ENCODE data around the gene CELF4.
"Not testable (repeated sequence)": the region's sequence is repeated elsewhere in the genome, so short reads cannot be mapped to it uniquely, and the experiment has no call there.

The CELF4 gene

DNA sequence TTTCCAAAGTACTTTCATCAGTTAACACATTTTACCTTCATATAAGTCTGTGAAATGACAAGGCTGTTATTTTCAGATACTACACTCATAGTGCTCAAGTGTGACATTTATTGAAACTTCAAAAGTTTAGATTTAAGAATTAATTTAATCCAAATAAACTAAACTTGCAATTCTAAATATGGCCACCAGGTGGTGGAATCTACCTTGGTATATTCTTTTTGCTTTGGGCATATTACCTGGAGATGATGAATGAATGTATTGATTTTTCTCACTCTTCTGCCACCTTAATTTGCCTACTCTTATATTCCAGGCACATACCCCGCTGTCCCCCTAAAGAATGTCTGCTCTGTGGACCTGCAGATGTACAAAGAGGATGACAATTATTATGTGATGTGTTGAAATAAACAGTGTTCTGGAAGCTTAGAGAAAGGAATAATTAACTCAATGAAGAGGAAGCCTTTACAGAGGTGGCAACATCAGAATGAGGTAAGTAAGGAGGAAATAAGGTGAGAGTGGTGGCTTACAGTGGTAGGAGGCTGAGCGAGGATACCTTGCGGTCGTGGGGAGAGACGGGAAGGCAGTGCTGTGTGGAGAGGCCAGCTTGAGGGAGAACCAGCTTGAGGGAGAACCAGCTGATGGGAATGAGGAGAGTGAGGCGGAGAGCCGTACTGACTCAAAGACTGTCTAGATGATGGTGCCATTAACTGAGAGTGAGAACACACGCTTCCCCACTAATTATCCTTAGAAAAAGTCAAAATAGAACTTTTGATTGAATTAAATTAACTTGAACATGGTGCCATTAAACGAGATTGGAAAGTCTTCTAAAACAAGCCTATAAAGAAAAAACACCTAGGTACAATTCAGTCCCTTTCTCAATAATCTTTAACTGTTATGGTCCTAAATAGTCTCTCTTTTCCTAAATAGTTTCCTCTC lies 179.5 kb downstream of the CELF4 start:
- no peak for DNase-seq

DNA sequence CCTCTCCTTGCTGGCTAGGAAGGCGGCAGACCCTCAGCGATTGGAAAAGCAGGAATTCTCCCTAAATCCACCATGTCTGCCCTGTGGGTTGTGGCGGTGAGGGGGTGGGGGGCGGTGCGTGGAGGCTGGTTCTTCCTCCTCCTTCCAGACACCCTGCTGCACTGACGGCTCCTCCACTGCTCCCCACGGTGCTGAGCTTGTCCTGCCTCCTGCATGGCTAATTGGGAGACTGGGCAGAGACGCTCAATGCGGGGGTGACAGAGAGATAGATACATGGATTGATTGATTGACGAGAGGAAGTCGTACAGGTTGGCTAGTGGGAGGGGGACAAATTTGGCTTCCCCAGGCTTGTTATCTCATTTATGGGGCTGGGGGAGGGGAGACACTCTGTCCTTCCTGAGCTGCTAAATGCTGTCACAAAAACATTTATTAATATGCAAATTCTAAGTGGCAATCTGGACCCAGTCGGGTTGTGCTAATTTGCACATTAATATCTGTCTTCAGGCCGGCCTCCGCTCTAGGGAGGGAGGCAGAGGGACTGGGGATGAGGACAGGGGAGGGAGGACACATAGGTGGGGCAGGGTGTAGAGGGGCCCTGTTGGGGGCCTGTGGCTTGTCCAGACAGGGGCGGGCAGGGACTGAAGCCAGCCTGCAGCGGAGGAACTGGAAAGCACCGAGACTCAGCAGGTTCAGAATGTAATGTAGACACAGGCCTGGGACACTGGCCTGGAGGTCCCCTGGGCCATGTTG lies 181.6 kb downstream of the CELF4 start:
- no peak for DNase-seq

DNA sequence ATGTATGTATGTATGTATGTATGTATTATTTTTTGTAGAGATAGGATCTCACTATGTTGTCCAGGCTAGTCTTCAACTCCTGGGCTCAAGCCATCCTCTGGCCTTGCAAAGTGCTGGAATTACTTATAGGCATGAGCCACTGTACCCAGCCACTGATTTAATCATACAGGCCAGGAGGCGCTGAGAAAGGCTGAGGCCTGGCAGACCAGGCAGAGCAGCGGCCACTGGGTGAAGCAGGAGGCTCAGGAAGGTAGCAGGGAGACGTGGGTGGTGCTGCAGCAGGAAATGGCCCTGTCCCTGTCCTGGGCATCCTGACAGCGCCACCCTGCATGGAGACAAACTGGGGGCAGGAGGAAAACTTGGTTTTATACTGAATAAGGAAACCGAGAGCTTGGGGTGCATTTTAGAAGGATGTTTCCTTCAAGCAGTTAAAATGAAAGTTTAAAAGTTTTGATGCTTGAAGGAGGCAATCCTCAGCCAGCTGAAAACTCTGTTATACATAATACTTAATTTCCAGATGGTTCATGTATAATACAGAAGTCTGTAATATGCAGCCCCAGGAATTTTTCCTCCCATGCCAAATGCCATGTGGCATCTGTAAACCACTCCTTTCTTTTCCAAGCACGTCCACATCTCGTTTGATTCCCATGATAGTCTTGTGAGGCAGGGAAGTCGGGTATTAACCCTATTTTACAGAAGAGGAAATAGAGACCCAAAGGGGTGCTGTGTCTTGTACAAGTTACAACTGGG lies 182.4 kb downstream of the CELF4 start:
- no peak for DNase-seq

DNA sequence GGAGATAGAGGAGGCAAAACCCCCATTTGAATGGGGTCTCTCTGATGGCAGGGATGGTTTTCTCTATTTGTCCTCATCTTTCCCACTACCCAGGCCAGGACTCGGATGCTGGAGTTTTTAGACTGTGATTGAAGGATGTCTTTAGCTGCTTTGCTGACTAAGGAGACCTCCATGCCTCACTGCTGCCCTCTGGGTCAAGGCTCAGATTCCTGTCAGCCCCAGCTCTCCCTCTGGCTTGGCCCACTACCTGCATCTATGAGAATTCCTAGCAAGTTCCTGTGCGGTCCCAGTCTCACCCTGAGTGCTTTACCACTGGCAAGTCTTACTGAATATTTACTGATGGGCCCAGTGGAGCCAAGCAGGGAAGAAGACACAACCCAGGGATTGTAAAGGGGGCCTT lies 184.0 kb downstream of the CELF4 start:
- DNase-seq = no peak

DNA sequence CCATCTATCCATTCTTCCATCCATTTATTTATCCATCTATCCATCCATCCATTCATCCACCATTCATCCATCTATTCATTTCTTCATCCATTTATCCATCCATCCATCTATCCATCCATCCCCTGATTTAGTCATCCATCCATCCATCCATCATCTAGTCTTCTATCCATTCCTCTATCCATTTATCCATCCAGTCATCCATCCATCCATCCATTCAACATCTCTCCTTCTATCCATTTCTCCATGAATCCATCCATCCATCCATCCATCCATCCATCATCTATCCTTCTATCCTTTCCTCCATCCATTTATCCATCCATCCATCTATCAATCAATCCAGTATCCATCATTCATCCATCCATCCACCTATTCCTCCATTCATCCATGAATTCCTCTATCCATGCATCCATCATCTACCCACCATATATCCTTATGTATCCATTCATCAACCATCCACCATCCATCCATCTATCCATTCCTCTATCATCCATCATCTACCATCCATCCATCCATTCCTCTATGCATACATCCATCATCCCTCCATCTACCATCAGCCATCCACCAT lies 185.0 kb downstream of the CELF4 start:
- no peak for DNase-seq

DNA sequence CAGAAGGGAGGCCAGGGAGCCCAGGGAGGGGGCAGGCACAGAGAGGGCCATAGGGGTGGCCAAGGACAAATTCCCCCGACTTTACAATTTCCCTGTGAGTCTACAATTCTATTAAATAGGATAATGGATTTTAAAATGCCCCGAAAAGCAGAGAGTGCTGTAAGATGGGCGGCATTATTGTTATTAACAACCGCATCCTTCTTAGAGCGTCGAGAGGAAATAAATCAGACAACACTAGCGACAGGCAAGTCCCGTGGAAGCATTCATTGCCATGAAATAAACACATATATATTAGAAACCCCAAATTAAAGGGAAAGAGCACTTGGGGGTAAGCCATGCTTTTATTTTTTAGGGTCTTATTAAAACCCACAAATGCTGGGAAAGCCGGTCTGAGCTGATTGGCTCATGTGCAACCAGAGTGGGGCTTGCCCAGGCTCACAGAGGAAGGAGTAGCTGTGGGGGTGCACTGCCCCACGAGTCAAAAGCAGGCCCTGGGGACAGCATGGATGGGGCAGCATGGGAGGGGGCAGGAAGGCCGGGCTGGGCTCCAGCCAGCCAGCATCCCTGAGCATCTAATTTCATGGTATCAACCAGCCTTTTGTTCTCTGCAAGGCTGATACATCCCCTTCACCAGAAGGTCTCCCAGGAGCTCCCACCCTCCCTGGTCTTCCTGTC lies 187.1 kb downstream of the CELF4 start:
- no peak for DNase-seq

DNA sequence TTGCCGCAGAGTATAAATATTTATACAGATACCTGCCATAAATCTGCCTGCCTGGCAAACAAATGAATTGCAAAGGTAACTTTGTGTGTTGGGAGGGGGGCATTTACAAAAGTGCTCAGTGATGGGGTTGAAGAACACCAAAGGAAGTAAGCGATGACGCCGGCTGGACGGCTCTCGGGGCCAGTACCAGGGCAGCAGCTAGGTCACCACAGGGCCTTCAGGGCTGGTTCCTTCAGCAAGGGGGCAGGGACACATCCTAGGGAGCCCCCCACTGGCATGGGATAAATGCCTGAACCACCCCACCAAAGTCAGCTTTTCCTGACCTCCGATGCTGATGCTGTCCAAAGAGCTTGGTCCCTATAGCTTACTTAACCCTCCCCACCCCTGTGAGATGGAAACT lies 190.4 kb downstream of the CELF4 start:
- no peak for DNase-seq

DNA sequence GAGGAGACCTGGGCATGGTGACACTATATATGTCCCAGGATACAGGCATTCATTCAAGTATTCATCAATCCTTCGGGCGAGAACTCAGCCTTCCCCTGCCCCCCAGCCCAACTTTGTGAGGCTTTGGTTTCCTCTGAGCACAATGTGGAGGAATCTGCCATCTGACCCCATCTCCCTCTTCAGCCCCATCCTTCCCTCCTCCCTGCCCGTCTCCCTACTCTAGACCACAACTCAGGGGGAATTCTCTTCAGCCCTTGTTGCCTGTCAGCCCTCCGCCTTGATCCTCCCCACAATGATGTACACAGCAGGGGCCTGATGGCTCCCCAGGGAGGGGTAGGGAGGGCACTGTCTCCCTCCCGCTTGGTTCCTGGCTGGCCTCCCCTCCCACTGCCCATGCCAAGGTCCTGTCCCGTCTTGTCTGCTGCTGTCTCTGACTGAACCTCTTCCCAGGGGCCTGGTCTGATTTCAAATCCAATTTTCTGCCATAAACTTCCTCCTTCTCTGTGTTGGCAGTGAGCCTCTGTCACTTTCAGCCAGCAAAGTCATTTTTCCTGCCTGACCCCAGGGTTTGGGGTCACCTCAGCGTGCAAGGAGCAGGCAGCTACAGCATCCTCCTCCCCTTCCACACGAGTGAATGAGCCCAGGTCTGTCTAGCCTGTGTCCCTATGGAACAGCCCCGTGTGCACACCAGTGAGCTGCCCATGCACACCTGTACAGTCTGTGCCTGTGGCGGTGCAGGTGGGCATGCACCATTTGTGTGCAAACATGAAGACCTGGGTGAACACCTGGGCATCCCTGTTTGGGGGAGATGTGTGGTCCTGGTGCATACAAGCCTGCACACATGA lies 197.3 kb downstream of the CELF4 start:
- DNase-seq = no peak

DNA sequence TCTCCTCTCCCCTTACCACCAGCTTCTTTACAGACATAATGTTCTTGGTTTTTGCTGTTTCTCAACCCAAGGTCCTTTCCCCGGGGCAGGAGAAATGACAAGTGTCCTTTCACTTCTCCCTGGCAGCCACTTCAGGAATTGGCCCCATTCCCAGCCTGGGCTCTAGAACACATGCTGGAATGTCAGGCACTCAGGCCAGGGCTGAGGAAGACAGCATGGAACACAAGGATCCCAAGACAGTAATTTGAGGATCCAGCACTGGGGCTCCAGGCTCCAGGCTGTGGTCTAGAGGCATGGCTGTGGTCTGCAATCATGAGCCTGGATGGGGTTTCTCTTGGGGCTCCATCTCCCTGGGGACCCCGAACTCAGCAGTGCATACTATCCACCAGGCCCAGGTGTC lies 201.4 kb downstream of the CELF4 start:
- DNase-seq = no peak

DNA sequence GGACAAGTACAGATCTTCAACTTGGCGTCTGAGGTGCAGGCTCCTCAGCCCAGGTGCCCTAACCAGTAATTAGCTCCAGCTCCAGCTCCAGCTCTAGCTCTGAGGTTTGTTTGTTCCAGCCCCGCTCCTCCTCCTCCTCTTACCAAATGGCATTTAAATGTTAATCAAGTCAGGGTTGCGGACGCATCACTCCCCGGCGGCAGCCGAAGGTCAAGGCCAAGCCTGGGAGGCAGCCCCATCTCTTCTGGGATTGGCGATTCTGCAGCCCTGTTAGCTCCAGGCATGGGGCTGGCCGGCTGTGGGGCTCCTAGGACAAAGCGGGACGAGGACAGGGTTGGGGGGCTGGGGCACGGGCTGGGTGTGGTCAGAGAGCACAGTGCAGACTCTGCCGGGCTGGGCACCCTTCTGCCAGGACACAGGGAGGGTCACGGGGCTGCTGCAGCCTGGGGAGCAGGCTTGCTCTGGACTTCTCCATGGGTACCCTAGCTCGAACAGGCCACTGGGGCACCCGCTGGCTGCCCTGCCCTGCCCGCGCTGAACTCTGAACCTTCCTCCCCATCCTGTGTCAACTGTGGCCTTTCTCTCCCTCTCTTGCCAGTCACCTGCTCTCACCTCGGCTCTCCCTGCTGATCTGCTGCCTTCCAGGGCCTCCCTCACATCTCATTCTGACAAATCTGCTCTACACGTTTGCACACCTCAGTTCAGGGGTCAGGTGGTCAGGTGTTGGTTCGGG lies 203.3 kb downstream of the CELF4 start:
- DNase-seq = no peak

DNA sequence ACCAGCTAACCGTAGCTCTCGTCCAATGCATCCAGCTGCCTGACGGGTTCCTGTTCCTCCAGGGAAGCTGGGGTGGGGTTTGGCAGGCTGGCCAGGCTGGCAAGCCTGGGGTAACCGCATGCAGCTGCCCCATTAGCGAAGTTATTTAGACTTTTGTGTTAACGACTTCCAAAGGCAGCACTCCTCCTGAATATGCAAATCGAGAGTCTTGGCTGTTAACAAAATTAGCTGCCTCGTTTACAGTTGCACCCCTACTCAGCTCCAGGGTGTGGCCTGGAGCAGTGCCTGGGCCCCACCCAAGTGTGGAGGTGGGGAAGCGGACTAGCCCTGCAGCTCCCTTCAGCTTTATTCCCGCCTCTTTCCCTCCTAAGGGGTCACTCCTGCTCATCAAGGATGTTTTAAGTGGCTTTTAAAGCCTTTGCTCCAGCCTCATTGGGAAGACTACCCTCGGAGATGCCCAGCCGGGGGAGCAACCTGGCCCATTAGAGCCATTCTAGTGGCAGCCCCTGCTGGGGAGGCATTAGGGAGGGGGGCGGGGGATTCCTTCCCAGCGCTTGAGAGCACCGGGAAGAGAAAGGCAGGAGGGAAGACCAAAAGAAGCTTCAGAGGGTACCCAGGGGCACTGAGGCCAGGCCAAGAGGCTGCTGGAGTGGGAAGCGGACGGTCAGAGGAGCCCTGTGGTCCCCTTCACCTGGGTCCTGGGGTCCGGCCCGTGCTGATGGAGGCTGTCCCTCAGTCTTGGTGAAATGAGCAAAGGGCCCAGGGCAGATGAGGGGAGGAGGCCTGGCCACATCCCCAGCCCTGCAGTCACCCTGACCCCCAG lies 204.1 kb downstream of the CELF4 start:
- DNase-seq = no peak

DNA sequence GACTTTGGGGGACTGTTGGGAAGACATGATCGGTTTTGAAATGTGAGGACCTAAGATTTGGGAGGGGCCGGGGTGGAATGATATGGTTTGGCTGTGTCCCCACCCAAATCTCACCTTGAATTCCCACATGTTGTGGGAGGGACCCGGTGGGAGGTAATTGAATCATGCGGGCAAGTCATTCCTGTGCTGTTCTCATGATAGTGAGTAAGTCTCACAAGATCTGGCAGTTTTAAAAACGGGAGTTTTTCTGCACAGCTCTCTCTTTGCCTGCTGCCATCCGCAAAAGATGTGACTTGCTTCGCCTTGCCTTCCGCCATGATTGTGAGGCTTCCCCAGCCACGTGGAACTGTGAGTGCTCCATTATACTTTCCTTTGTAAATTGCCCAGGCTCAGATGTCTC lies 207.5 kb downstream of the CELF4 start:
- not testable (repeated sequence) for DNase-seq

DNA sequence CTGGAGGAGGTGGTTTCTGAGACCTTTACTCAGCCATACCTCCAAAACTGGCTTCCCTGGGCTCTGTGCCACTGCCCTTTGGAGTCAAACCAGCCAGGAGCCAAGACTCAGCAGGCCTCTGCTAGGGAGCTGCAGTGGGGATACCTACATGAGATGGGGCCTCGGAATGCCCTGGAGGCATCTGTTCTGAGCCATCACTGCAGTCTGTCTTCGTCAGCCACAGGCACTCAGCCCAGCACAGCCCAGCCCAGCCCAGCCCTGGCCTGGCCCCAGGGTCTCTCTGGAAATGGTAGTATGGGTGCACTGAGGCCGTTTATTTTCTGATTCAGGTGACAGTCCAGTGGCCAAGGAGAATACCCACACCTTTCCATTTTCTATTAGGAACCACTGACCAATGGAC lies 209.8 kb downstream of the CELF4 start:
- no peak for DNase-seq

DNA sequence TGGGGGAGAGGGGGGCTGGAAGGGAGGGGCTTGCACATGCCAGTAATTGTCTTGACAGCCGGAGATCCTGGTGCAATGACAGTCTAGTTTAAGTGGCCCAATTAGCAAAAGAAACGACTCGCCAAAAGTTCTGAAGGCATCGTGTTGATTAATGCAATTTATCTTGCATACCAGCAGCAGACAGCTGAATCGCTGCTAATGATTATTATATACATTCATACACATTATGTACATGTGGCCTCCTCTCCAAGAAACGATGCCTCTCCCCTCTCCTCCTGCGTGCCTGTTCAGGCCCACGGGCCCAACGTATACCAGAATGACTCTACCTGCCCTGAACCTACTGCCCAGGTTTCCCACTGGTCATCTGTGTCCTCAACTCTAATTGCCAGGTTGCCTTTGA lies 214.5 kb downstream of the CELF4 start:
- DNase-seq = no peak

DNA sequence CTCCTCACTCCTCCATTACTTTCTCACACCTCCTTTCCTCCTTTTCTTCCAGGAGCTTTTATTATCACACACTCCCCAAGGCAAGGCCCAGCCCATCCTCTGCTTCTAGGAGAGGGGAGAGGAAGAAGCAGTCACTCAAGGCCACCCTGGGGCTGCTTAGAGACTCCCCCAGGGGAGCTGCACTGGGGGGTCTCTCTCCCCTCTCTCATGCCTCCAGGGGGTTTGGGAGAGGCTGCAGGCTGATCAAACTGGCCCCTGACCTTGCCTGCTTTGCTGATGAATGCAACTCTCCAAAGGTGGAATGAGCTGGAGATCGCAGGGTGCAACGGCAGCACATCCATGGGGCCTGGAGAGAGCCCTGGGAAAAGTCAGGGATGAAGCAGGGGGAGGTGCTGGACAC lies 216.9 kb downstream of the CELF4 start:
- no peak for DNase-seq

DNA sequence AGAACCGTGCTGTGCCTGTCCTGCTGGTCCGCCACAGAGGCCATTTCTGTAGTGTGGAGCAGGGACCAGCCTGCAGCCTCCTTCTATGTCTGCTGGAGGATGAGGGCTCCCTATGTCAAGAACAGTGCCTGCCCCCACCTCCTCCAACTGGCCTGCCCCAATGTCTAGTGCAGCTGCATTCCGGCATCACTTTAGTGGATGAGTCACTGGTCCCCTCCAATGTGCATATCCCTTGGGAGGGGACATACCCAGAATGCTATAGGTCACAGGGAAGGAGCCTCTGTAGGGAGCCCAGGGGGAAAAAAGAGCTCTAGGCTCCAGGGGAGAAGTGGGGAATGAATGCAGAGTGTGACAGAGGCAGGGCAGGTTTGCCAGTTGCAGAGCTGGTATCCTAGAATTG lies 219.6 kb downstream of the CELF4 start:
- no peak for DNase-seq

DNA sequence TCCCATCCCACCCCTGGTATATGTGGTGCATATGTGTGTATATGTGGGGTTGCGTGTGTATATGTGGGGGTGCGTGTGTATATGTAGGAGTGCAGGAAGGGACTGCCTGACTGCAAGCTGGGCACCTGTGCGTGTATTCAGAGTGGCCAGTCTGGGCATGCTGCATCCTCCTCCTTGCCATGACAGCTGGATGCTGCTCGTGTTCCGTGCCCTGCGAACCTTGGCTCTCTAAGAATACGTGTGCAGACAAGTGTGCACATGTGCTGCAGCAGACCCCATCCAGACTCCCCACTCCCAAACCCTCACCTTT lies 222.1 kb downstream of the CELF4 start:
- DNase-seq = no peak

DNA sequence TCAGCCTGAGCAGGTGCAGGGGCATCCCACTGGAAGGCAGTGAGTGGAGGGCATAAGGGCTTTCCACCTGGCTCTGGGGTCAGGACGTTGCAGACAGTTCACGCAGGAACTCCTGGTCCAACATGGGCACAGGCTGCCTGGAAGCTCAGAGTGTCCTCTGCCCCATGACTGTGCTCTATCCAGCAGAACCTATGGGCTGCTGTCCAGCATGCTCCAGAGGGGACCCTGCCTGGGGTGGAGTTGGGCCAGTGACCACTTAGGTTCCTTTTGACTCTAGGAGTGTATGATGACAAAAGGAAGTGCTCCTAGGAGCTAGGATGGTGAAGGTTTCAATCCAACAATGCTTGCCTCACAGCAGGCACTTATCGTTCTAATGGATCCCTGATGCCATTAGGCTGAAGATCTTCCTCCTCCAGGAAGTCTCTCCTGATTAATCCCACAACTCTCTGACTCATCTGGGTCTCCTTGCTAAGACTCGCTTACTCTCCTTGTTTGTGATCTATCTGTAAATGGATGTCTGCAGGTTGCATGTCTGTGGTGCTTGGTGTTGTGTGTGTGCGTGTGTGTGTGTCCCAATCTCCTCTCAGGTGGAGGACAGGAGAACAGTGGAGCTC lies 224.0 kb downstream of the CELF4 start:
- DNase-seq = no peak

DNA sequence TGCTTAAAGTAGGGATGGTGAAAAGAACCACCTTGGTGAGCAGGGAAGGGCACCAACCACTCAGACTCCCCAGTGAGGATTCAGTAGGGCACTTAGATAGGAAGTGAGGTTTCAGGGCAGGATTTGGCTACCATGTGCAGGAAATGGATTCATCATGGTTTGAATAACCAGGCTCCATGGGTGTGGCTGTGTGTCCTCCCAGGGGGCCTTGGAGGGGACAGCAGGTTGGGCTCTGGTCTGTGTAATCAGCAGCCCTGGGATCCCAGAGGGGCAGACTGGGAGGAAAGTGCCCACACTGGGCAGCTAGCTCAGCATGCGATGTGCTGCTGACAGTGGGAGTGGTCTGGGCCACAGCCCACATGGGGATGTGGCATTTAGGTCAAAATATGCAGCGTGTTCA lies 224.6 kb downstream of the CELF4 start:
- DNase-seq = no peak
